ENCODE data around the gene BARD1. TPM values are rescaled to one million over a fixed set of nuclear protein-coding genes. Genes with fewer than 3 reads are reported as not detected.

BARD1 gene
- total and polyA plus RNA-seq, 2 of the 13 experiments (the other 11 are each of a cell fraction or from before 2014, with no cell fraction given) = 5.3 to 30.4 TPM

GRCh38 chr2:214753455-214753854 lies 56.0 kb downstream of the BARD1 start:
- intact Hi-C loops (cut with micrococcal nuclease; ENCODE audit: unreplicated experiment) (no loop called here), in situ Hi-C loops (cut with HindIII; ENCODE audit: extremely low pct_ligation_motif_present, low pct_unique_long_range_greater_than_20kb) (no loop called here)
- H4K20me1 ChIP-seq (ENCODE audit: insufficient read depth, low read length) = no peaks in the 10 kb centered on the region
- FAIRE-seq (no peak), ATAC-seq (no peak), DNase-seq (ENCODE audit: low spot score) (no peak)
- WGBS (ENCODE audit: low lambda C conversion rate) = 80% methylated on average over 2 of the region's 2 CpGs
- H3K79me2 ChIP-seq (ENCODE audit: insufficient read depth, low read length) = no peaks in the 10 kb centered on the region
- BruUV-seq (replicated peaks) = no TSS peak
- H3K9me3 ChIP-seq (ENCODE audit: low read length) = no peaks in the 10 kb centered on the region
- no peak overlapping the region for H3K27ac ChIP-seq (ENCODE audit: extremely low read length, insufficient read depth, low read length)
- POLR2A ChIA-PET = no interaction called here
- no peak overlapping the region for H2AFZ ChIP-seq (ENCODE audit: low read length)
- peaks cover 2 to 20% of the 10 kb centered on the region in 2 experiments; a peak in 4 of 5 replicates for H3K36me3 ChIP-seq (replicated peaks in 1 of 2; ENCODE audit: control insufficient read depth in 1 of 2, insufficient read depth in 2 of 2, low read length in 2 of 2)
- CTCF ChIA-PET (ENCODE audit: low intra/inter-chr PET ratio, low total read pairs) = no interaction called here
- H3K9ac ChIP-seq (ENCODE audit: insufficient read depth, low read depth, low read length) = no peak overlapping the region
- TF ChIP-seq SAFB2 (CRISPR knock-in tag; IDR thresholded peaks at IDR 0.05; ENCODE audit: borderline replicate concordance, low read depth) (no peak), HOXA5 (CRISPR knock-in tag; IDR thresholded peaks at IDR 0.05) (no peak), ZFP36 (IDR thresholded peaks at IDR 0.05; ENCODE audit: borderline replicate concordance, low read depth, low read length, partially characterized antibody) (no peak), ZNF564 (CRISPR knock-in tag; IDR thresholded peaks at IDR 0.05) (no peak), NFKB2 (CRISPR knock-in tag; IDR thresholded peaks at IDR 0.05; ENCODE audit: borderline replicate concordance) (no peak), ZNF383 (CRISPR knock-in tag; IDR thresholded peaks at IDR 0.05; ENCODE audit: borderline replicate concordance) (no peak), ZNF574 (CRISPR knock-in tag; IDR thresholded peaks at IDR 0.05) (no peak), PTBP1 (IDR thresholded peaks at IDR 0.05; ENCODE audit: low read depth, low read length, poor library complexity, severe bottlenecking) (no peak), ZHX1 (CRISPR knock-in tag; IDR thresholded peaks at IDR 0.05; ENCODE audit: low read depth) (no peak), MIER3 (CRISPR knock-in tag; IDR thresholded peaks at IDR 0.05; ENCODE audit: borderline replicate concordance) (no peak)
- H3K4me1 ChIP-seq (ENCODE audit: insufficient read depth, low read length) = no peaks in the 10 kb centered on the region
- no peaks in the 10 kb centered on the region for H3K27me3 ChIP-seq (ENCODE audit: control insufficient read depth in 1 of 2, insufficient read depth in 2 of 2, low read length in 2 of 2)
- H3K4me2 ChIP-seq (ENCODE audit: low read depth, low read length) = no peak overlapping the region
- H3K4me3 ChIP-seq (replicated peaks in 1 of 3; ENCODE audit: insufficient read depth in 1 of 3, low read depth in 2 of 3, low read length in 3 of 3) = no peak overlapping the region
